Measurements from ENCODE around the gene RFX1.

Gene RFX1

GRCh38 chr19:13995878-13996765 lies 10.0 kb downstream of the RFX1 start:
- DNase-seq: no peak

DNA sequence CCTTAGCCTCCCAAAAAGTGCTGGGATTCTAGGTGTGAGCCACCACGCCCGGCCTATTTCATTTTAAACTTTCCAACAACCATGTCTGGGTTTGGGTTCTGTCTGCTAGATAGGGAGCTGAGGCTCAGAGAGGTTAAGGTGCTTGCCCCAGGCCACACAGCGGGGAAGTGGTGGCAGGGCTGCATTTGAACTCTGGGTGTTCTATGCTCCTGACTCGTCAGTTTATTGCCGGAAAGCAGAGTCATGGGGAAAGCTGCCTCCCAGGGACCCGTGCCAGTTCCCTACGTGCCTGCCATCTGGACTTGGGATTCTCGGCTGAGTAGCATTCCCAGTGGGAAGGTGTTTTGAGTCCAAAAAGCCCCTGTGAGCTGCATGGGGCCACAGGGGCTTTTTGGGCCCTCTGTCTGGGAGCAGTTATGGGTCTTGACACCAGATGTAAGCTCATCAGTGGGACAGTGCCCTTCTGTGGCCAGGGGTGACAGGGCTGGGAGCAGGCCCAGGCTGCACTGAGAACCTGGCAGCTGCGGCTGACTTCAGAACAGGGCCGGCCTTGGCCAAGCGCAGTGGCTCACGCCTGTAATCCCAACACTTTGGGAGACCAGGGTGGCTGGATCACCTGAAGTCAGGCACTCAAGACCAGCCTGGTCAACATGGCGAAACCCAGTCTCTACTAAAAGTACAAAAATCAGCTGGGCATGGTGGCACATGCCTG lies 10.9 kb downstream of the RFX1 start:
- DNase-seq: no peak

DNA sequence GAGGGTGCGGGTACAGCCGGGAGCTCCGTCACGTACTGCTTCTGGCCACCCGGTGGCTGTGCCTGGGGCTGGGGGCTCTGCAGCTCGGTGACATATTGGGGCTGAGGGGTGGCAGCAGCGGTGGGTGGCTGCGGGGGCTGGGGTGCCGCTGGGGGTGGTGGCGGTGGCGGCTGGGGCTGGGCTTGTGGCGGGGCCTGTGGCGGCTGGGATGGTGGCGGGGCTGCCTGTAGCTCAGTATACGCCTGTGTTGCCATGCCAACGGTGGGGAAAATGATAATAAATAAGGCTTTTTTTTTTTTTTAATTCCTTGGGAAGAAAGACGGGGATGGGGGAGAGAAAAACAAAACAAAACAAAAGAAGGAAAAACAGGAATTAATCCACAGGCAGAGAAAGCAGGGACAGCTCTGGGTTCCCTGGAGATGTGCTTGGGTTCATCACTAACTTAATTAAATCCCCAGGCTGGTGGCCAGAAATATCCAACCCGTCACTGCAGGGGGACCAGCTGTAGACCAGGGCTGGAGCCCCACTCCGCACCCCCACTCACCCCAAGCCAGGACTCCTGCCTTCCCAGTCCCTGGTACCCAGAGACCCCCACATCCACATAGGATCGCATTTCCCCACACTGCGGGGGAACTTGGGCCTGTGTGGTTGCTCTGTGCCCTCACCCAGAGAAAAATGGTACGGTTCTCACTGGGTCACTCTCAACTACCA lies 12.4 kb downstream of the RFX1 start:
- DNase-seq: no peak

GRCh38 chr19:13992025-13992424 lies 14.1 kb downstream of the RFX1 start:
- DNase-seq: no peak

DNA sequence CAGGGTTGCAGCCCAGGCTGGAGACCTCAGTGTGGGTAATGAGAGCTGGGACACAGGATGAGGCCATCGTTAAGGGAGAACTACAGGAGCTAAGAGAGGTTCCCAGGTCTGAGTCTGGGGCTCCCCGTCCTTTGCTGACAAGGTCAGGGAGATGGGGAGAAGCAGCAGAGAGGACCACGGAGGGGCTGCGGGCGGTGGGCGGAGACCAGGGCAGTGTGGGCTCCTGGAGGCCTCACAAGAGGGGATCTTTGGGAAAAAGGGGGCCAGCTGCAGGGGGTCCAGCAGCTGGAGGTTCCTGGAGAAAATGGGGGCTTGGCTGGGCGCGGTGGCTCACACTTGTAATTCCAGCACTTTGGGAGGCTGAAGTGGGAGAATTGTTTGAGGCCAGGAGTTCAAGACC lies 16.0 kb downstream of the RFX1 start:
- DNase-seq: no peak

- DNase-seq: no peak
Measured at GRCh38 chr19:13989487-13989886, 16.6 kb downstream of the RFX1 start.

DNA sequence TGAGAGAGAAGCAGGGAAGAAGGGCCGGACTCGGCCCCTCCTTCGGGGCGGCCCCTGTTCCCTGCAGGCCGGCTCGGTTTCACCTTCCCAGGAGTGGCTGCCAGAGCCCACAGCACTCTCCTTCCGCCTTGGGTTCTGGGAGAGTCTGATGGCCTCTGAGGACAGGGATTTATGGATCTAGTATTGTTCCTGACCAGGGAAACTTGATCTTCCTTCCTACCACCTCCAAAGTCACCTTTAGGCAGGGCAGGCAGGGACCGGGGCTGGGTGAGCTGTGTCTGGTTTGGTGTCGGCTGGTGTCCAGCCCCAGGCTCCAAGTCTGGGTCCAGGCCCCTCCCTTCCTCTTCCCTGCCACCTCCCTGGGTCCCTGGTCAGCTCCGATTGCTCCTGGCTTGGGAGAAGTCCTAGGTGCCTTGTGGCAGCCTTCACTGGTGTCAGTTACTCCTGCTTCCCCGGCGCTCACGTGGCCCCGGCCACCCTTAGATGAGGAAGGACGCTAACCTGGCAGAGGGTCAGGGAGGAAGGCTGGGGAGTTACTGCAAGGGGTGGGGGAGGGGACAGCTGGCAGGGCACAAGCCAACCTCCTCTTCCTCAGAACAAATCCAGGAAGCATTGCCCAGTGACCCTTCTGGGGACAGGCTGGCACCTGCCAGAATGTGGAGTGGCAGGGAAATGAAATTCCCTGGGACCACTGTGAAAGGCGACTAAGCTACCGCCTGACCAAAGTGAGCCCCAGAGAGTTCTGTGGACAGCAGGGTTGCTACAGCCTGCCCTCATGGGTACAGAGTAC lies 18.8 kb downstream of the RFX1 start:
- DNase-seq: no peak

GRCh38 chr19:13986348-13986904 lies 19.7 kb downstream of the RFX1 start:
- peak; percentile 99 for DNase-seq

DNA sequence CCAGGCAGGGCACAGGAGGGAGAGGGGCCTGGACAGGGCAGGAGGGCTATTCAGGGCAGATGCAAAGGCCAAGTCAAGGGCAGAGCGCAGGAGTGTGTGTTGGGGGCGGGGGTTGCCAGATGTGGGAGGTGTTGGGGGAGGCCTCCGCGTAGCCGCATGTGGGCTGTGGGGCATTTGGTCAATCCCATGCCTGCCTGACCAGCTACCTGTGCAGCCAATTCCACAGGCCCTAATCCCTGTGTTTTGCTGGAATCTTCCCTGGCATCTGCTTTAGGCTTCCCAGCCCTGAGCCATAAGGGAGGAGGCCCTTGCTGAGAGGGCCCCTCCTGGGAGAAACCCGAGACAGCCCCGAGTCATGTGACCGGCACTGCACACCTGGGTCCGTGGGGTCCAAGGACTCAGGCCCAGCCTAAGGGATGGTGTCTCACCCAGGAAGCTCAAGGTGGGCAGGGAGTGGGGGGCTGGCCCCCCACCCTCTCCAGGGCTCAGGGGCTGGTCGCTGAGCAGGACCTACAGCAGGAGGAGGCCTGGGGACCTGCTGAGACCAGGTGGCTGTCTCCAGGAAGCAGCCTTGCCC lies 20.3 kb downstream of the RFX1 start:
- DNase-seq: peak; percentile 73

DNA sequence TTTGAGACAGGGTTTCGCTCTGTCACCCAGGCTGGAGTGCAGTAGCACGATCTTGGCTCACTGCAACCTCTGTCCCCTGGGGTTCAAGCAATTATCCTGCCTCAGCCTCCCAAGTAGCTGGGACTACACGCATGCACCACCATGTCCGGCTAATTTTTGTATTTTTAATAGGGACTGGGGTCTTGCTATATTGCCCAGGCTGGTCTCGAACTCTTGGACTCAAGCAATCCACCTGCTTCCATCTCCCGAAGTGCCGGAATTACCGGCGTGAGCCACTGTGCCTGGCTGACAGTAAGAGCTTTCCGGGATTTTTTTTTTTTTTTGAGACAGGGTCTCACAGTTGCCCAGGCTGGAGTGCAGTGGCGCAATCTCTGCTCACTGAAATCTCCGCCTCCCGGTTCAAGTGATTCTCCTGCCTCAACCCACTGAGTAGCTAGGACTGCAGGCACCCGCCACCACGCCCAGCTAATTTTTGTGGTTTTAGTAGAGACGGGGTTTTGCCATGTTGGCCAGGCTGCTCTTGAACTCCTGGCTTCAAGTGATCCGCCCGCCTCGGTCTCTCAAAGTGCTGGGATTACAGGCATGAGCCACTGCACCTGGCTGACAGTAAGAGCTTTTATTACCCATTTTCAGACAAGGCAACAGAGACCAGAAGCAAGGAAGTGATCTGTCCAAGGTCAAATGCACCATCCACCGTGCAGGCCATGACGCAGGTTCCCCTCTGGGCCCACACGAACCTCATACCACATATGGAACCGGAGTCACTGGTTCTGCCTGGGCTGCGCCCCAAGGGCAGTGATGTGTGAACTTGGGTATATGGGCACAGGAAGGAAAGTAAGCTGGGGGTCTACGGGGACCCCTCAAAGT lies 21.0 kb downstream of the RFX1 start:
- DNase-seq: no peak

GRCh38 chr19:13984186-13984585 lies 21.9 kb downstream of the RFX1 start:
- DNase-seq: no peak

DNA sequence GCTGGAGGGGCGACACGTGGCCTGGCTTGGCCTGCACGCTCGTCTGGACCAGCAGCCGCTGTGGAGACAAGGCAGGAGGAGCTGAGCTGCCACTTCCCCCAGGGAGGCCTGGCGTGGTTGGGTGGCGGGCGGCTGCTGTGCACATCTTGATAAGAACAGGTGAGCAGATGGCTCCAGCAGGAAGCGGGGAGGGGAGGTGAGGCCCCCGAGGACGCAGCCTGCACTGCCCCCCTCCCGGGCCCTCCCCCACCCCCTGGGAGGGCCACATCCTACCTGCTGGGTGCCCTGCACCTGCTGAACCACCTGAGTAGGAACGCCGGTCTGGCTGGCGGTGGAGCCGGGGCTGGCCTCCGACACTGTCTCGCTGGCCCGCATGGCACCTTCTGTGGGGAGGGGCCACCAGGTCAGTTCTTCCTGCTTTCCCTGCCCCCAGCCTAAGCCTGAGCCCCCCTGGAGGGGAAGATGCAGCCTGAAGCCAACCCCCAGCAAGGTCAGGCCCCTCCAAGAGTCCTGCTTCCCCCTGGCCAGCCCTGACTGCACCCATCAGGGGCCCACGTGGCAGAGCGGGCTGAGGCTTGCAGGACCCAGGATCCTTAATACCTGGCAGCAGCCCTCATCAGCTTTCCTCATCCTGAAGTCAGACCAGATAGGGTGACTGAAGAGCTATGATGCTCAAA lies 22.8 kb downstream of the RFX1 start:
- DNase-seq: no peak

GRCh38 chr19:13982773-13983172 lies 23.3 kb downstream of the RFX1 start:
- DNase-seq: no peak

DNA sequence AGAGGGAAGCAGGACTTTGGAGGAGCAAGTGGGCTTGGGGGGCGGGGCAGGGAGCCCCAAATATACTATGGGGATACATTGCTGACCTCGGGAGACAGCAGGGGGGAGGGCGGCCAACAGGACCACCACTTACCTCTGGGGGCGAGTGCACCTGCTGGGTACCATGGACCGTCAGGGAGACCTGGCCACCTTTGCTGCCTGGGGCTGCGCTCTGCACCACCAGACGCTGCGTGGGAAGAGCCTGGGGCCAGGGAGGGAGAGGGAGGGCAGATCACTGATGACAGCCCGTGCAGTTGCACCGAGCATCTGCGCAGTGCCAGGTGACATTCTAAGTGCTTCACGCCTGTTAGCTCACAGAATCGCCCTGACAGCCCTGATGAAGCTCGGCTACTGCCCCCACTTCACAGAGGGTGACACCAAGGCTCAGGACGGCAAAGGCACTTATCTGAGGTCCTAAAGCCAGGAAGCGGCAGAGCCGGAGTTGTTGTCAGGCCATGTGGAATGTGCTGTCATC lies 24.1 kb downstream of the RFX1 start:
- DNase-seq: no peak

- no peak for DNase-seq
Measured at GRCh38 chr19:13981467-13981866, 24.7 kb downstream of the RFX1 start.

GRCh38 chr19:13981021-13981420 lies 25.1 kb downstream of the RFX1 start:
- DNase-seq: no peak

- DNase-seq: no peak
Measured at GRCh38 chr19:13980340-13980739, 25.8 kb downstream of the RFX1 start.

DNA sequence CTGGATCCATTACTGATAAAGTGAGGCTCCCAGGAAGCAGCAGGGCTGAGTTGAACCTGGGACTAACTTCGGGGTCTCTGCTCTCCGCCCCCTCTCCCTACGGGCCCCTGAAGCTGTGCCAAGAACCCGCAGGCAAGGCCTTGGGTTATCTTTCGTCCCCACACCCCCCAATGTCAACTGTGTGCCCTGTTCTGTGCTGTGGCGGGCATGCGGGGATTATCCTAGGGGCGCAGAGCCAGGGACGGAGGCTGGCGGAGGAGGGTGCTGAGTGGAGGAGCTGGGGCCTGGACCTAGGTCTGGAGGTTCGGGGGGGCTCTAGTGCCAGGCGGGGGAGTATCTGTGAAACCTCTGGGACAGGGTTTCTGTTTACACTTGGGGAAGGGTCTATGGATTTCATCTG lies 26.4 kb downstream of the RFX1 start:
- DNase-seq: no peak

GRCh38 chr19:13979244-13979615 lies 26.9 kb downstream of the RFX1 start:
- no peak for DNase-seq

Data from activated CD8-positive, alpha-beta memory T cell treated with anti-CD3 and anti-CD28 coated beads, Interleukin-2, amount 50 U/mL, for 48 hours (primary cell).